ENCODE data around the gene CABCOCO1.

The CABCOCO1 gene

DNA sequence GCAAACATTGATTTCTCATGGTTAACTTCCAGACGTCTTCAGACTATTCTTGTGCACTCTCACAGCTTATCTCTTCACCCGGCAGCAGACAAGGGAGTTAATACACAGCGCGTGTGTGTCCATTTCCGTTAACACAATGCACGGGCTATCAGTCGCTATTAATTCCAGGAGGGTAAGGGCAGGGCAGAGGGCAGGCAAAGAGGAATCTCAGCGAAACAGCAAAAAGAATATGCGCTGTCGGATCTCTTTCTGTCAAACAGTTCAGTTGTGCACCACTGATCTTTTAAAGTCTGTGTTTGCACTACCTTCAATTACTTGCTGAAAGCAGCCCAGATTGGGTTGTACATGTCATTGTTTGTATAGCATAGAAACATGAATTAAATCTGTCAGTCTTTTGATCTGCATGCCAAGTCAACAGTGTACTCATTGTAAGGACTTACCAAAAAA, 41.1 kb upstream of the CABCOCO1 start:
- Histone ChIP-seq H3K27me3 (ENCODE audit: insufficient read depth, insufficient read length) (no peaks in the 10 kb centered on the region), H3K9ac (ENCODE audit: insufficient read length, low read depth) (no peak overlapping the region), H3K4me1 (ENCODE audit: insufficient read depth, insufficient read length) (no peaks in the 10 kb centered on the region), H3K36me3 (ENCODE audit: insufficient read depth, insufficient read length, low read length) (no peaks in the 10 kb centered on the region), H3K4me3 (ENCODE audit: insufficient read length, low read depth) (no peak overlapping the region), H3K9me3 (ENCODE audit: insufficient read depth, low read length) (no peaks in the 10 kb centered on the region)
- TF ChIP-seq YY1 (IDR thresholded peaks at IDR 0.05; ENCODE audit: insufficient read depth, insufficient read length): no peak
- TF ChIP-seq ZNF274 (IDR thresholded peaks at IDR 0.05; ENCODE audit: low read depth, low read length): no peak
- TF ChIP-seq SUZ12 (IDR thresholded peaks at IDR 0.05; ENCODE audit: extremely low read depth, insufficient read depth, insufficient read length): no peak
- DNase-seq (ENCODE audit: low read depth, low spot score): no peak

DNA sequence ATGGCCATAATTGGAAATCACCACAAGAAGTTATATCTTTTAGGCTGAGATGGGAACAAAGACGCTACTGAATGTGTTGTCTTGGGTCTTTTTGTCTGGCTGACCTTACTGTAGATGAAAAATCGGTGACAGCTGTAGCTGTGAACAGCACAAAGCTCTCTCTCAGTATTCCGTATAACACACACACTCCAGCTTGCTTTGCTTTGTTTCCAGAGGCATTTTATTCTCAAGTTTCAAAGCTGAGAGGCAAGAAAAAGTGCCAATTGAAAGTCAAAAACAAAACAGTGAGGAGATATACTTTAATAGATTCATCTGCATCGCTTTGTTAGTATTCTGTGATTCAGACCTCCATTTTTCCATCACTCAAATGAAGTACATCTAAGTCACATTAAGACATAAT, 39.6 kb upstream of the CABCOCO1 start:
- Histone ChIP-seq H3K4me3 (ENCODE audit: insufficient read length, low read depth) (no peak overlapping the region), H3K36me3 (ENCODE audit: insufficient read depth, insufficient read length, low read length) (no peaks in the 10 kb centered on the region), H3K27me3 (ENCODE audit: insufficient read depth, insufficient read length) (no peaks in the 10 kb centered on the region), H3K9me3 (ENCODE audit: insufficient read depth, low read length) (no peaks in the 10 kb centered on the region), H3K4me1 (ENCODE audit: insufficient read depth, insufficient read length) (no peaks in the 10 kb centered on the region), H3K9ac (ENCODE audit: insufficient read length, low read depth) (no peak overlapping the region)
- TF ChIP-seq YY1 (IDR thresholded peaks at IDR 0.05; ENCODE audit: insufficient read depth, insufficient read length): no peak
- TF ChIP-seq ZNF274 (IDR thresholded peaks at IDR 0.05; ENCODE audit: low read depth, low read length): no peak
- no peak for TF ChIP-seq SUZ12 (IDR thresholded peaks at IDR 0.05; ENCODE audit: extremely low read depth, insufficient read depth, insufficient read length)
- DNase-seq (ENCODE audit: low read depth, low spot score): no peak

DNA sequence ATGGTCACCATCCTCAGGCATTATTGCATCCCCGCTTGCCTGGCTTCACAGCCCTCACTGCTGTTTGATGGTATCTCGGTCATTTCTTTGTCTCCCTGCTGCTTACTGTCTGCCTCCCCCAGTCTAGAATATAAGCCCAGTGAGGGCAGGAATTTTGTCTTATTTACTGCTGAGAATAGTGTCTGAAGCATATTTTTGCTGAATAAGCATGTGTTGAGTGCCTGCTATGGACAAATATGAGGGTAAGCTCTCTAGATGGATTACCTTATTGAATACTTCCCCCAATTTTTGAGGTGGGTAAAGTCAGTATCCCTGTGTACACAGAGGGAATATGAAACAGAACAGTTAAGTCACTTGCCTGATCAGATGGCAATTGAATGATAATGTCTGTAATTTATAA, 36.5 kb upstream of the CABCOCO1 start:
- Histone ChIP-seq H3K4me3 (ENCODE audit: insufficient read length, low read depth) (no peak overlapping the region), H3K9me3 (ENCODE audit: insufficient read depth, low read length) (no peaks in the 10 kb centered on the region), H3K36me3 (ENCODE audit: insufficient read depth, insufficient read length, low read length) (no peaks in the 10 kb centered on the region), H3K27me3 (ENCODE audit: insufficient read depth, insufficient read length) (no peaks in the 10 kb centered on the region), H3K4me1 (ENCODE audit: insufficient read depth, insufficient read length) (no peaks in the 10 kb centered on the region), H3K9ac (ENCODE audit: insufficient read length, low read depth) (no peak overlapping the region)
- DNase-seq (ENCODE audit: low read depth, low spot score): no peak
- TF ChIP-seq SUZ12 (IDR thresholded peaks at IDR 0.05; ENCODE audit: extremely low read depth, insufficient read depth, insufficient read length) (no peak), YY1 (IDR thresholded peaks at IDR 0.05; ENCODE audit: insufficient read depth, insufficient read length) (no peak), ZNF274 (IDR thresholded peaks at IDR 0.05; ENCODE audit: low read depth, low read length) (no peak)

DNA sequence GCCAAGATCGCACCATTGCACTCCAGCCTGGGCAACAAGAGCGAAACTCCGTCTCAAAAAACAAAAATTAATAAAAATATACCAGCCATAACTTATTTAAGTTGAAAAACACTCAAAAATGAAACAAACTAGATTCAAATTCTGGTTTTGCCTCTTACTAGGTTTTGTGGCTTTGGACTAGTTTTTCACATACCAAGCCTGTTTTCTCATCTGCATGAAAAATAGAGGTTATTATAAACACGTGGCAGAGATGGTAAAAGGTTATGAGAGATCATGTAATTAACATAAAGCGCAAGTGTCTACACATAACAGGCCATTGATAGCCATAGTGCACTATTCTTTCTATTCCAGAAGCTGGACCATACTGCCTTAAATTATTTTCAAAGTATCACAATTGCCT, 35.5 kb upstream of the CABCOCO1 start:
- no peak for TF ChIP-seq YY1 (IDR thresholded peaks at IDR 0.05; ENCODE audit: insufficient read depth, insufficient read length)
- TF ChIP-seq SUZ12 (IDR thresholded peaks at IDR 0.05; ENCODE audit: extremely low read depth, insufficient read depth, insufficient read length): no peak
- no peak for TF ChIP-seq ZNF274 (IDR thresholded peaks at IDR 0.05; ENCODE audit: low read depth, low read length)
- no peaks in the 10 kb centered on the region for H3K9me3 ChIP-seq (ENCODE audit: insufficient read depth, low read length)

DNA sequence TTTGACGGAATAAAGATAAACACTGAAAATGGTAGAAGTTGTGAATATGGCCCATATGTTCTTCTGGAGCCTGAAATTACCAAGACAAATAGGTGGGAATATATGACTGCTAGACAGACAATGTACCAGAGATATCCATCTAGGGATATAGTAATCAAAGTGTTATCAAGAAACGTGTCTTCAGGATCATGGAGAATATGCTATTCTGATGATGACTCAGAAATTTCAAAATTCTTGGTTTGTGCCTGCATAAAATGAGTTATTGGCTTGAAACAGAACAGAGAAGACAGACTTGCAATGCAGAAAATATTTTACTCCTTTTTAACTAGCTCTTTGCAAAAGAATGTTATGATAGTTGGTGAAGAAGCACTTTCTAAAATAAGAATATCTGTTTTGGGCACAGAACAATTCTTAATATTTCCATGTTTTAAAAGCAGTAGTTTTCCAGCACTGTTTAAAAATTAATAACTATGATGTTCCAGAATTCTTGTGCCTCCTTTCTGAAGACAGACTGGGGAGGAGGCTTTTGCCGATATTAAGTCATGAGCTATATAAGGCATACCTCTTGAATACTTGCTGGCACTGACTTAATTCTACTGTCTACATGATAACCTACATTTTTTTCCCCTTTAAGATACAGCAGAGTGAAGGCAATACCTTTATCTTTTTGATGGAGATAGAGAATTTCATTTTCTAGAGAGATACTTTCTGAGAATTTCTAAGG, 34.4 kb upstream of the CABCOCO1 start:
- Histone ChIP-seq H3K27me3 (ENCODE audit: insufficient read depth, insufficient read length) (no peaks in the 10 kb centered on the region), H3K4me1 (ENCODE audit: insufficient read depth, insufficient read length) (no peaks in the 10 kb centered on the region), H3K9me3 (ENCODE audit: insufficient read depth, low read length) (no peaks in the 10 kb centered on the region), H3K4me3 (ENCODE audit: insufficient read length, low read depth) (no peak overlapping the region), H3K9ac (ENCODE audit: insufficient read length, low read depth) (no peak overlapping the region), H3K36me3 (ENCODE audit: insufficient read depth, insufficient read length, low read length) (no peaks in the 10 kb centered on the region)
- no peak for TF ChIP-seq YY1 (IDR thresholded peaks at IDR 0.05; ENCODE audit: insufficient read depth, insufficient read length)
- no peak for TF ChIP-seq SUZ12 (IDR thresholded peaks at IDR 0.05; ENCODE audit: extremely low read depth, insufficient read depth, insufficient read length)
- TF ChIP-seq ZNF274 (IDR thresholded peaks at IDR 0.05; ENCODE audit: low read depth, low read length): no peak
- DNase-seq (ENCODE audit: low read depth, low spot score): no peak

More for the DNA sequence above, 35.5 kb upstream of the CABCOCO1 start:
- H3K36me3 ChIP-seq (ENCODE audit: insufficient read depth, insufficient read length, low read length): no peaks in the 10 kb centered on the region
- DNase-seq (ENCODE audit: low read depth, low spot score): no peak
- H3K4me1 ChIP-seq (ENCODE audit: insufficient read depth, insufficient read length): no peaks in the 10 kb centered on the region
- H3K4me3 ChIP-seq (ENCODE audit: insufficient read length, low read depth): no peak overlapping the region
- H3K9ac ChIP-seq (ENCODE audit: insufficient read length, low read depth): no peak overlapping the region
- H3K27me3 ChIP-seq (ENCODE audit: insufficient read depth, insufficient read length): no peaks in the 10 kb centered on the region

DNA sequence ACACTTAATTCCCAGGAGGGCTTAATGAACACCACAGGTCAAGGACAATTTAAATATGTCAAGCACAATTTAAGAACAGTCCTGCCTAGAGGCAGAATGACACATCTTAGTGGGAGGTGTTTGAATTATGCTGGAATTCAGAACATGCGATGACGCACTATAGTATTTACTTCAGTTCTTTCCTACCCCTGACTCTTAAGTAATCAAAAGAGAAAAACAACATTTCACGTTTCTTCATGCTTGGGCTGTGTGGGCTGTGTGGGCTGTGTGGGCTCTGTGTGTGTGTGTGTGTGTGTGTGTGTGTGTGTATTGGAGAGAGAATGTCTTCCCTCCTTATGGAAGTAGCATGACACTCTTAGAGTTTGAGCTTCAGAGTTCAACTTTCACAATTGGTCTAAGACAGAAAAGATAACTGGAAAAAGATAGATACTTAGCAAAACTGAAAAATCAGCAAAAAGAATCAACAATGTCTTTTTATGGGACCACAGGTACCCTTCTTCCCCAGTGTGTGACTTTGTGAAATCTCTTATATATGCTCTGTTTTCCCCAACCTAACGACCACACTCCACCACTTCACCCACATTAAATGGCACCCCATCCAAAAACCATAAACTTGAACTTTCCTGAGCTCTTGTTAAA, 33.7 kb upstream of the CABCOCO1 start:
- H3K36me3 ChIP-seq (ENCODE audit: insufficient read depth, insufficient read length, low read length): no peaks in the 10 kb centered on the region
- H3K9ac ChIP-seq (ENCODE audit: insufficient read length, low read depth): no peak overlapping the region
- TF ChIP-seq SUZ12 (IDR thresholded peaks at IDR 0.05; ENCODE audit: extremely low read depth, insufficient read depth, insufficient read length) (no peak), YY1 (IDR thresholded peaks at IDR 0.05; ENCODE audit: insufficient read depth, insufficient read length) (no peak), ZNF274 (IDR thresholded peaks at IDR 0.05; ENCODE audit: low read depth, low read length) (no peak)
- no peaks in the 10 kb centered on the region for H3K27me3 ChIP-seq (ENCODE audit: insufficient read depth, insufficient read length)
- no peak overlapping the region for H3K4me3 ChIP-seq (ENCODE audit: insufficient read length, low read depth)
- no peak for DNase-seq (ENCODE audit: low read depth, low spot score)
- H3K9me3 ChIP-seq (ENCODE audit: insufficient read depth, low read length): no peaks in the 10 kb centered on the region
- H3K4me1 ChIP-seq (ENCODE audit: insufficient read depth, insufficient read length): no peaks in the 10 kb centered on the region

DNA sequence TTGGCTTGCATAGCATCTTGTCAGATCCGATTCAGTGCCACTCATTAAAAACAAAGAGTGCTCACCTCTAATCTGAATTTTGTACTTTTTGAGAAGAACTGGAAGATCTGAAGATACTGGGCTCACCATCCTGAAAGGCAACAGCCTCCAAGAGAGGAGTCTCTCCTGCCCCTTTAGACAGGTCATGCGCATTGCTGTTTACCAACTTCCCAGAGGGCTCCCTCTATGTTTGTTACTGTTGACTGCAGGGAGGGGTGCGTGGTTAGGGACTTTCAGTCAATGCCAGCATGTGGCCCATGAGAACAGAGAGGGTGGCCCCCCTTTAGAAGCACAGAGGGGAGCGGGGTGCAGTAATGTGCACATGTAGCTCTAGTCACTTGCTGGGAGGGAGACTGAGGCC, 33.2 kb upstream of the CABCOCO1 start:
- TF ChIP-seq YY1 (IDR thresholded peaks at IDR 0.05; ENCODE audit: insufficient read depth, insufficient read length) (no peak), ZNF274 (IDR thresholded peaks at IDR 0.05; ENCODE audit: low read depth, low read length) (no peak), SUZ12 (IDR thresholded peaks at IDR 0.05; ENCODE audit: extremely low read depth, insufficient read depth, insufficient read length) (no peak)
- Histone ChIP-seq H3K4me1 (ENCODE audit: insufficient read depth, insufficient read length) (no peaks in the 10 kb centered on the region), H3K9ac (ENCODE audit: insufficient read length, low read depth) (no peak overlapping the region), H3K4me3 (ENCODE audit: insufficient read length, low read depth) (no peak overlapping the region), H3K27me3 (ENCODE audit: insufficient read depth, insufficient read length) (no peaks in the 10 kb centered on the region), H3K9me3 (ENCODE audit: insufficient read depth, low read length) (no peaks in the 10 kb centered on the region), H3K36me3 (ENCODE audit: insufficient read depth, insufficient read length, low read length) (no peaks in the 10 kb centered on the region)
- no peak for DNase-seq (ENCODE audit: low read depth, low spot score)

Measured in NT2/D1 (cell line).